OCI-LY7 (cell line): Measurements from ENCODE around the gene LINC01488.

Experiments used
- EZH2phosphoT487 ChIP-seq: fragments of 200-600 bp; sonication (generic); IDR thresholded peaks from 2 replicates; pipeline ENCODE4 v1.6.1; 2018; ENCODE audit warnings: low read depth, borderline replicate concordance, mild to moderate bottlenecking, mixed run types, antibody characterized with exemption, low read length, moderate library complexity, mixed read lengths
- TF ChIP-seq, protein P1 (sequence below): fragments of 200-600 bp; sonication (generic); conservative IDR thresholded peaks from 2 replicates; pipeline ENCODE4 v1.5.1; 2014; ENCODE audit warnings: mild to moderate bottlenecking, antibody characterized with exemption, low read length, moderate library complexity, mixed read lengths

GRCh38 chr11:69431893-69432738, 49.3 kb upstream of the LINC01488 start:
- TF ChIP-seq, protein P1, sequence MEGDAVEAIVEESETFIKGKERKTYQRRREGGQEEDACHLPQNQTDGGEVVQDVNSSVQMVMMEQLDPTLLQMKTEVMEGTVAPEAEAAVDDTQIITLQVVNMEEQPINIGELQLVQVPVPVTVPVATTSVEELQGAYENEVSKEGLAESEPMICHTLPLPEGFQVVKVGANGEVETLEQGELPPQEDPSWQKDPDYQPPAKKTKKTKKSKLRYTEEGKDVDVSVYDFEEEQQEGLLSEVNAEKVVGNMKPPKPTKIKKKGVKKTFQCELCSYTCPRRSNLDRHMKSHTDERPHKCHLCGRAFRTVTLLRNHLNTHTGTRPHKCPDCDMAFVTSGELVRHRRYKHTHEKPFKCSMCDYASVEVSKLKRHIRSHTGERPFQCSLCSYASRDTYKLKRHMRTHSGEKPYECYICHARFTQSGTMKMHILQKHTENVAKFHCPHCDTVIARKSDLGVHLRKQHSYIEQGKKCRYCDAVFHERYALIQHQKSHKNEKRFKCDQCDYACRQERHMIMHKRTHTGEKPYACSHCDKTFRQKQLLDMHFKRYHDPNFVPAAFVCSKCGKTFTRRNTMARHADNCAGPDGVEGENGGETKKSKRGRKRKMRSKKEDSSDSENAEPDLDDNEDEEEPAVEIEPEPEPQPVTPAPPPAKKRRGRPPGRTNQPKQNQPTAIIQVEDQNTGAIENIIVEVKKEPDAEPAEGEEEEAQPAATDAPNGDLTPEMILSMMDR, result no peak
- TF ChIP-seq EZH2phosphoT487, result no peak
